Endothelial cell of umbilical vein (primary cell): ENCODE data around the gene SUFU.

Experiments used
- CTCF ChIP-seq, 2 donors: IDR thresholded peaks; 1 replicate in 1 of 2; 2 replicates in 1 of 2; pipeline ENCODE4 v1.5.1; 2011; ENCODE audit warnings: low read length in 2 of 2, mild to moderate bottlenecking in 2 of 2, moderate library complexity in 2 of 2, control low read depth in 1 of 2, inconsistent platforms in 1 of 2, low read depth in 1 of 2; ENCODE audit not compliant: insufficient read depth in 1 of 2; ENCODE audit errors: extremely low read depth in 1 of 2
- EZH2 ChIP-seq: IDR thresholded peaks from 2 replicates; pipeline ENCODE4 v1.6.1; 2012; ENCODE audit warnings: borderline replicate concordance, low read depth, mild to moderate bottlenecking, moderate library complexity, low read length, inconsistent platforms; ENCODE audit not compliant: severe bottlenecking
- MYC ChIP-seq: IDR thresholded peaks from one replicate; pipeline ENCODE4 v1.6.1; 2011; ENCODE audit warnings: mild to moderate bottlenecking, low read depth, low read length
- POLR2A ChIP-seq: IDR thresholded peaks from 2 replicates; pipeline ENCODE4 v1.6.1; 2012; ENCODE audit warnings: low read depth, mild to moderate bottlenecking, control low read depth, low read length
- POLR2AphosphoS5 ChIP-seq: IDR thresholded peaks from 2 replicates; pipeline ENCODE4 v1.6.1; 2012; ENCODE audit warnings: low read depth, mild to moderate bottlenecking, control low read depth, low read length, moderate library complexity; ENCODE audit not compliant: insufficient read depth

- no peak for TF ChIP-seq POLR2A
- no peak for TF ChIP-seq CTCF (IDR thresholded peaks at IDR 0.05; ENCODE audit: extremely low read depth in 1 of 2, insufficient read depth in 1 of 2, low read depth in 1 of 2, low read length in 2 of 2)
- TF ChIP-seq EZH2, result no peak
- no peak for TF ChIP-seq MYC
- no peak for TF ChIP-seq POLR2AphosphoS5
Measured at GRCh38 chr10:102610441-102610887, 106.7 kb downstream of the SUFU start.
